ENCODE measurements around the gene SLC45A3.

DNA sequence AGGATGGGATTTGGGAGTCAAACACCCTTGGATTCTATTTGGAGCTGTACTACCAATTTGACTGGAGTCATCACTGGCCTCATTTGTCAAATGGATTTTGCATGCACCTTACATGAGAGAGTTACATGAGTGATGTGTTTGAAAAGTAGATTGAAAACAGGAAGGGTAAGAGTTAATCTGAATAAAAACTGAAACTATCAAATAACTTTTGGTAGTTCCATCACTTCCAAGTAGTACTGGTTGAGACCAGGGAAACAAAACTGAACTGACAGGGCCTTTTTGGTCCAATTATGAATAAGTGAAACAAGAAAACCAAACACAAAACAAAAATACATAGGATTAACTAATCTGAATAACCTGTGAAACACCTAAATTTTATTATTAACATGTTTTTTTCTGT lies 39.5 kb upstream of the SLC45A3 start:
- TF ChIP-seq, protein P1, sequence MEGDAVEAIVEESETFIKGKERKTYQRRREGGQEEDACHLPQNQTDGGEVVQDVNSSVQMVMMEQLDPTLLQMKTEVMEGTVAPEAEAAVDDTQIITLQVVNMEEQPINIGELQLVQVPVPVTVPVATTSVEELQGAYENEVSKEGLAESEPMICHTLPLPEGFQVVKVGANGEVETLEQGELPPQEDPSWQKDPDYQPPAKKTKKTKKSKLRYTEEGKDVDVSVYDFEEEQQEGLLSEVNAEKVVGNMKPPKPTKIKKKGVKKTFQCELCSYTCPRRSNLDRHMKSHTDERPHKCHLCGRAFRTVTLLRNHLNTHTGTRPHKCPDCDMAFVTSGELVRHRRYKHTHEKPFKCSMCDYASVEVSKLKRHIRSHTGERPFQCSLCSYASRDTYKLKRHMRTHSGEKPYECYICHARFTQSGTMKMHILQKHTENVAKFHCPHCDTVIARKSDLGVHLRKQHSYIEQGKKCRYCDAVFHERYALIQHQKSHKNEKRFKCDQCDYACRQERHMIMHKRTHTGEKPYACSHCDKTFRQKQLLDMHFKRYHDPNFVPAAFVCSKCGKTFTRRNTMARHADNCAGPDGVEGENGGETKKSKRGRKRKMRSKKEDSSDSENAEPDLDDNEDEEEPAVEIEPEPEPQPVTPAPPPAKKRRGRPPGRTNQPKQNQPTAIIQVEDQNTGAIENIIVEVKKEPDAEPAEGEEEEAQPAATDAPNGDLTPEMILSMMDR (IDR thresholded peaks at IDR 0.05; ENCODE audit: poor library complexity, severe bottlenecking) = no peak
- no peak for TF ChIP-seq TAF1 (IDR thresholded peaks at IDR 0.05; ENCODE audit: low read depth)
- TF ChIP-seq, protein P2, sequence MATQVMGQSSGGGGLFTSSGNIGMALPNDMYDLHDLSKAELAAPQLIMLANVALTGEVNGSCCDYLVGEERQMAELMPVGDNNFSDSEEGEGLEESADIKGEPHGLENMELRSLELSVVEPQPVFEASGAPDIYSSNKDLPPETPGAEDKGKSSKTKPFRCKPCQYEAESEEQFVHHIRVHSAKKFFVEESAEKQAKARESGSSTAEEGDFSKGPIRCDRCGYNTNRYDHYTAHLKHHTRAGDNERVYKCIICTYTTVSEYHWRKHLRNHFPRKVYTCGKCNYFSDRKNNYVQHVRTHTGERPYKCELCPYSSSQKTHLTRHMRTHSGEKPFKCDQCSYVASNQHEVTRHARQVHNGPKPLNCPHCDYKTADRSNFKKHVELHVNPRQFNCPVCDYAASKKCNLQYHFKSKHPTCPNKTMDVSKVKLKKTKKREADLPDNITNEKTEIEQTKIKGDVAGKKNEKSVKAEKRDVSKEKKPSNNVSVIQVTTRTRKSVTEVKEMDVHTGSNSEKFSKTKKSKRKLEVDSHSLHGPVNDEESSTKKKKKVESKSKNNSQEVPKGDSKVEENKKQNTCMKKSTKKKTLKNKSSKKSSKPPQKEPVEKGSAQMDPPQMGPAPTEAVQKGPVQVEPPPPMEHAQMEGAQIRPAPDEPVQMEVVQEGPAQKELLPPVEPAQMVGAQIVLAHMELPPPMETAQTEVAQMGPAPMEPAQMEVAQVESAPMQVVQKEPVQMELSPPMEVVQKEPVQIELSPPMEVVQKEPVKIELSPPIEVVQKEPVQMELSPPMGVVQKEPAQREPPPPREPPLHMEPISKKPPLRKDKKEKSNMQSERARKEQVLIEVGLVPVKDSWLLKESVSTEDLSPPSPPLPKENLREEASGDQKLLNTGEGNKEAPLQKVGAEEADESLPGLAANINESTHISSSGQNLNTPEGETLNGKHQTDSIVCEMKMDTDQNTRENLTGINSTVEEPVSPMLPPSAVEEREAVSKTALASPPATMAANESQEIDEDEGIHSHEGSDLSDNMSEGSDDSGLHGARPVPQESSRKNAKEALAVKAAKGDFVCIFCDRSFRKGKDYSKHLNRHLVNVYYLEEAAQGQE (IDR thresholded peaks at IDR 0.05; ENCODE audit: borderline replicate concordance) = no peak
